Heart left ventricle (tissue), 13 donors: ENCODE results near the gene NOX3.

Experiments
- CTCF ChIP-seq, 12 donors: fragments of 200-600 bp; sonication (generic) in 4 of 12; IDR thresholded peaks; one replicate each; pipeline versions ENCODE4 v1.5.0 to v1.8.0; 2018 to 2022; ENCODE audit warnings: antibody characterized with exemption in 12 of 12, mild to moderate bottlenecking in 5 of 12
- POLR2A ChIP-seq, 2 donors: fragments of 450-650 bp; IDR thresholded peaks; one replicate each; pipeline ENCODE4 v1.6.1; 2017; ENCODE audit warnings: antibody characterized with exemption in 2 of 2, mild to moderate bottlenecking in 2 of 2, moderate library complexity in 2 of 2
- donor health status: ischemic (EF 13 %, LVEDD 7.1; RV severe dilation, severe dysfunction).
- donor health status: DM: no; HTN: yes; CAD: no.
- donor health status: DM: no; HTN: no; CAD: no.
- donor health status: ischemic (EF 25% LVEDD 6.9; RV normal size, moderate dysfunction).
- donor health status: ischemic (EF 25% LVEDD 5.7; RV mildly dilated, moderate dysfunction).
- donor health status: ischemic (EF 35%, LVEDD 5.7; RV mildly dilated, moderate dysfunction).
- donor health status: nonischemic (EF 11% LVEDD 7.7; RV severe dilation, severe dysfunction).
- donor health status: DM: yes; HTN: yes; CAD: no.
- donor health status: PGD.
- donor health status: ischemic (EF 29% LVEDD 5.4; RV normal size, mild dysfunction).
- donor health status: nonischemic (EF 23%, LVEDD 6.1; RV moderate dilation, normal function).

GRCh38 chr6:155387481-155387880 is 68.2 kb downstream of the NOX3 start:
- TF ChIP-seq CTCF (IDR thresholded peaks at IDR 0.05) (no peak), POLR2A (IDR thresholded peaks at IDR 0.05) (no peak)
